GM06990 (cell line): ENCODE results near the gene VAV2.

Experiments
- DNase-seq: peaks from one replicate; pipeline ENCODE4 v3.0.0-alpha.2; 2011; ENCODE audit not compliant: insufficient read length; ENCODE audit errors: extremely low read depth
- H3K27me3 ChIP-seq: replicated peaks from 2 replicates; pipeline ENCODE4 v1.6.0; 2011; ENCODE audit warnings: low read length; ENCODE audit not compliant: control insufficient read depth, insufficient read depth
- H3K36me3 ChIP-seq: 2 replicates; pipeline ENCODE4 v1.5.1; 2011; ENCODE audit warnings: low read length; ENCODE audit not compliant: control insufficient read depth, insufficient read depth
- H3K4me3 ChIP-seq: replicated peaks from 2 replicates; pipeline ENCODE4 v1.5.1; 2011; ENCODE audit warnings: low read depth, mild to moderate bottlenecking, control low read depth, low read length
- TF ChIP-seq, protein P1 (sequence below): IDR thresholded peaks from 2 replicates; pipeline ENCODE4 v1.5.1; 2011; ENCODE audit warnings: low read length, control low read depth, mild to moderate bottlenecking, inconsistent platforms; ENCODE audit not compliant: insufficient read depth, poor library complexity, severe bottlenecking

VAV2 gene

DNA sequence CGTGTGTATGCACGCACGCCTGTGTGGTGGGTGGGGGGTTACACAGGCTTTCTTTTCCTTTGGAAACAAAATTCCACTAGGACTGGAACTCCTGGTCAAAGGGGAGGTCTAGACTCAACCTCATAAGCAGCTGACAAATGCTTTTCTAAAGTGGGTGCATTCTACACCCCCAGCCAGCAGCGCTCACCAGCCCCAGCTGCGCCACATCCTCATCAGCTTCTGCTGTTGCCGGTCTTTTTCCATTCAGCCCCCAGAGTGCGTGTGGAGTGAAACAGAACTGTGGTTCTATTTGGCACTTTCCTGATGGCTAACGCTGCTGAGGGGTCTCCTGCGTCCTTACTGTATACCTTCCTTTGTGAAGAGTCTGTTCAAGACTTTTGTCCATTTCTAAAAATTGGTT is 176.3 kb downstream of the VAV2 start:
- Histone ChIP-seq H3K4me3 (no peak overlapping the region), H3K36me3 (peaks cover 10% of the 10 kb centered on the region), H3K27me3 (no peaks in the 10 kb centered on the region)
- TF ChIP-seq, protein P1, sequence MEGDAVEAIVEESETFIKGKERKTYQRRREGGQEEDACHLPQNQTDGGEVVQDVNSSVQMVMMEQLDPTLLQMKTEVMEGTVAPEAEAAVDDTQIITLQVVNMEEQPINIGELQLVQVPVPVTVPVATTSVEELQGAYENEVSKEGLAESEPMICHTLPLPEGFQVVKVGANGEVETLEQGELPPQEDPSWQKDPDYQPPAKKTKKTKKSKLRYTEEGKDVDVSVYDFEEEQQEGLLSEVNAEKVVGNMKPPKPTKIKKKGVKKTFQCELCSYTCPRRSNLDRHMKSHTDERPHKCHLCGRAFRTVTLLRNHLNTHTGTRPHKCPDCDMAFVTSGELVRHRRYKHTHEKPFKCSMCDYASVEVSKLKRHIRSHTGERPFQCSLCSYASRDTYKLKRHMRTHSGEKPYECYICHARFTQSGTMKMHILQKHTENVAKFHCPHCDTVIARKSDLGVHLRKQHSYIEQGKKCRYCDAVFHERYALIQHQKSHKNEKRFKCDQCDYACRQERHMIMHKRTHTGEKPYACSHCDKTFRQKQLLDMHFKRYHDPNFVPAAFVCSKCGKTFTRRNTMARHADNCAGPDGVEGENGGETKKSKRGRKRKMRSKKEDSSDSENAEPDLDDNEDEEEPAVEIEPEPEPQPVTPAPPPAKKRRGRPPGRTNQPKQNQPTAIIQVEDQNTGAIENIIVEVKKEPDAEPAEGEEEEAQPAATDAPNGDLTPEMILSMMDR, result no peak
- DNase-seq, result no peak

DNA sequence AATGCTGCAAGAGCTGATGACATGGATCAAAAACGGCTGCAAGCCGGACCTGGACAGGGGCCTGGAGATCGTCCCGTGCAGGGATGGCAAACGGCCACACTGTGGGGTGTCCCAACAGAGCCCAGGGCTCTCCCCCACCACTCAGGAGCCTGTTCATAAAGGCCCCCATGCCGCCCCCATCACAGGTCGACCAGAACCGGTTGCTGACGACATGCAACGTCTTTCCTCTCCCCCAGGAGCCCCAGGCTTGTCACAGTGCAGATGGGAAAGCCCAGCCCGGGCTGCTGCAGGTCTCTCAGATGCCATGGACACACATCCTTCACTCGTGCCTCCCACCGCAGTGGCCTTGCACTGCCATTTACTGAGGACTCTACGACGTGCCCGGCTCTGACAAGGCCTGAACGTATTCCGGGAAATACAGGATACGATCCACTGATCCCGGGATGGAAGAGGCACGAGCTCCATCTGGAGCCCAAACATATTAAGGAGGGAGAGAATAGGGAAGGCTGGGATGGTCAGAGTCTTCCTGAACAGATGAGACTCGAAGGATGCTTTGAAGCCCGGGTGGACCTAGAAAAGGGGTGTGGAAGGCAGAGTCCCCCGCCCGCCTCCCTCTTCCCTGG is 177.4 kb downstream of the VAV2 start:
- H3K36me3 ChIP-seq, result peaks cover 11% of the 10 kb centered on the region
- H3K27me3 ChIP-seq, result no peaks in the 10 kb centered on the region
- TF ChIP-seq, protein P1, result no peak
- H3K4me3 ChIP-seq, result no peak overlapping the region
- DNase-seq, result no peak

DNA sequence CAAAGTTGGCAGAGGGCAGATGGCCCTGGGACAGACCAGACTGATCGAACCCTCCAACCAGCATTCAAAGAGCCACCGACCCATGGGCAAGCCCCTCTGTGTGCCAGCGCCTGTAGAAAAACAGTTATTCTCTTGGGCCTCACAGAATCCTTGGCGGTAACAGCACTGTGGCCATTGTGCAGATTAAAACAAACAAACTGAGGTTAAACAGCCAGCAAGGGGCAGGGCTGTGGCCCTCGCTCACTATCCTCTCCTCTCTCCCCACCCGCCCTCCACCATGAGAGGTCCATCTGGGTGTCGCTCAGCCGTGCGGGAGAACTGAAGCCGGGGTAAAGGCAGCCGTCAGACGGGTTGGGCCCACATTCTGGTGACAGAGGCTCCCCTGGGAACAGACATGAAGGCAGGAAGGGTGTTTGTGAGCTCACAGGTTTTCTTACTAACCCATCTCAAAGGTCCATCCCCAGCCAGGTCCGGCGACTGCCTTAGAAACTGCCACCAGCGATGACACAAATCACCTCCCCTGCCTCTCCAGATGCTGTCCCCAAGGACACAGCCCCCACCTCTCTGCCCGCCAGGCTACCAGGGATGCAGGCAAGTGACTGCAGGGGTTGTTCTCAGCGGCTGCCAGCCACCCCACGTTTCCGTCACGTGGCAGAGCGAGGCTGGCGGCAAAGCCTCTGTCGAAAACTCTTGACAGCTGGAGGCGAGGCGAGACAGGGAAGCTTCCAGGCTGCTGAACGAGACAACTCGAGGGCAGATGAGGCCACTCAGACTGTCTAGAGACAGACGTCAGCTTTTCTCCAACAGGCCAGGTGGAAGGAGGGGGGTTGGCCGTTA is 178.2 kb downstream of the VAV2 start:
- TF ChIP-seq, protein P1, result no peak
- Histone ChIP-seq H3K4me3 (no peak overlapping the region), H3K27me3 (no peaks in the 10 kb centered on the region), H3K36me3 (peaks cover 14% of the 10 kb centered on the region)
- no peak for DNase-seq

DNA sequence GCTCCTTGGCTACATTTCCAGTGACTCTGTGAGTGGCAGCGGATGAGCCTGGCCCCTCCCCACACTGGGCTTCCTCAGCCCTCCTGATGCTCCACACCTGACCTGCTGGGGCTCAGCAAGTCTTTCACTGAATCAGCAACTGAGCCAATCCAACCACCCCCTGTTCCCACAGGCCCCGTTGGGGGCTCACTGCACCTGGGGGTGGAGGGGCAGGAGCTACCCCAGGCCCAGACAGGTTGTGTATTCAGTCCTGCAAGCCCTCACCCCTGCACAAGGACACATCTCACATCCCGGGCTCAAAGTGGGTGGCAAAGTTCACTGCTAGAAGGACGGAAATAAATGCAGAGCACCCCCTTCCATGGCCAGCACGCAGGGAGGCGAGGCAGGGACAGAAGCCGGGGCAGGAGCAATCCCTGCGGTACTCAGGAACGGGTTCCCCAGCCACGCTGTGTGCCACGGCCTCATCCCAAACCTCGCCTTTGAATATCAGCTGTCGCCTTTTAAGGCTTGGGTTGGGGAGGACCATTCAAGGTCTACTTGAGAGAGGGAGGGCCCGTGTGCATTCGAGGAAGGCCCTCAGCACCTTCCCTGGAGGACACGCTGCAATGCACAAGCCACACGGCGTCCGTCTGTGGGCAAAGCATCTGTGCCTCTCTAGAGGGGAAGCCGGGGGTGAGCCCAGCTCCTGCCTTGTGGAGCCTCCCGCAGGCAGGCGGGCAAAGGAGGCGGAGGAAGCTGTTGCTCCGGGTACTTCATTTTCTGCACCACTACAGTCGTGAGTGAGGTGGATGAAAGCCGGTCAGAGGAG is 179.0 kb downstream of the VAV2 start:
- Histone ChIP-seq H3K36me3 (peaks cover 22% of the 10 kb centered on the region), H3K4me3 (no peak overlapping the region), H3K27me3 (no peaks in the 10 kb centered on the region)
- TF ChIP-seq, protein P1, result no peak
- no peak for DNase-seq

DNA sequence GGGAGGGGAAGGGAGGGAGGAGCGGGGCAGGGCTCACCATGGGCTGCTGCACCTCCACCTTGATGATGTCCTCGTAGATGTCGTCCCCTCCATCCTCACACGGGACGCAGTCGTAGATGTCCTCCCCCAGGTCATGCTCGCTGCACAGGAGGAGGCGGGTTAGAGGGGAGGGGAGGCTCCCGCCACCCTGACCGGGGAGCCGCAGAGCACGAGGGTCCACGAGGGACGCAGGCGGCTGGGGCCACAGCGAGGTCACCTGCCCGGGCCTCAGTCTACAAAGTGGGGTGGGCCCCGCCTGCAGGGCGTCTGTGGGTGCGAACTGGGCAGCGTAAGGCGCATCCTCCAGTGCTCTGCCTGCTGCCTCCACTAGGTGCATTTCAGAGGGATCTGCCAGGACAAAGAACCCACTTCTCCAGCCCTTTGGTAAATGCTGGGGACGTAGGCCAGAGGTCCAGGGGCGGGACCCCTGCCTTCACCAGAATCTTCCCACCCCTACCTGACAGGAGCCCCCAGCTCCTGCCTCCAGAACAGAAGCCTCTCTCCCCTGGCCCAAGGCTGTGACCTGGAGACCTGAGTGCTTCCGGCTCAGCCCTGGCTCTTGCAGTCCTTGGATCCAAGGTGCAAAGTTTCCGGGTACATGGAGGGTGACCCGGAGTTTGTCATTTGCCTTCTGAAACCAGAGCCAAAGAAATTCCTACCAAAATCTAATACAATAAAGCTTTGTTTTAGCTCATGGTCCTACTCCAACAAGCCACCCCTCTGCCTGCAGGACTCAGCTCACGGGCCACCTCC is 179.9 kb downstream of the VAV2 start:
- no peak for DNase-seq
- H3K36me3 ChIP-seq, result peaks cover 30% of the 10 kb centered on the region
- TF ChIP-seq, protein P1, result no peak

More for the DNA sequence above, 179.9 kb downstream of the VAV2 start:
- Histone ChIP-seq H3K27me3 (no peaks in the 10 kb centered on the region), H3K4me3 (no peak overlapping the region)
